Panc1 (cell line): ENCODE data around the gene CPPED1. TPM values are rescaled to one million over a fixed set of nuclear protein-coding genes. Genes with fewer than 3 reads are reported as not detected.

ENCODE experiments used
- ATAC-seq: fragments of 200-7000 bp; cut with Tn5 transposase; 2 replicates; pipeline ENCODE4 v1.9.1; 2020; ENCODE audit warnings: mild to moderate bottlenecking, moderate library complexity
- BruUV-seq: library from RNA; stranded (reverse); fragments of 400-500 nt; replicated peaks from 2 replicates; lab custom pipeline; 2021; lab: Mats Ljungman, UMichigan
- CTCF ChIA-PET: fragments of 300-600 bp; sonication (Branson Sonifier 250); formaldehyde crosslinking; loops from one replicate; lab custom pipeline; 2022; ENCODE audit warnings: antibody characterized with exemption; lab: Charles Lee
- POLR2A ChIA-PET: fragments of 300-600 bp; sonication (Branson Sonifier 250); formaldehyde crosslinking; loops from one replicate; lab custom pipeline; 2022; ENCODE audit warnings: antibody characterized with exemption; lab: Charles Lee
- DNase-seq: peaks from one replicate; pipeline ENCODE4 v3.0.0-alpha.2; 2010; ENCODE audit warnings: low read depth, low spot score
- H3K27ac ChIP-seq: 2 replicates; pipeline ENCODE4 v1.5.1; 2011; ENCODE audit warnings: mild to moderate bottlenecking, low read length, inconsistent platforms
- H3K27me3 ChIP-seq: fragments of 200-500 bp; sonication (Bioruptor generic); 2 replicates; pipeline ENCODE4 v1.6.0; 2014; ENCODE audit warnings: low read length, inconsistent platforms; ENCODE audit not compliant: control insufficient read depth, insufficient read depth
- H3K36me3 ChIP-seq: fragments of 200-500 bp; sonication (Bioruptor generic); 2 replicates; pipeline ENCODE4 v1.5.1; 2014; ENCODE audit warnings: inconsistent platforms, mild to moderate bottlenecking, low read length, moderate library complexity; ENCODE audit not compliant: control insufficient read depth, insufficient read depth
- H3K4me1 ChIP-seq: 2 replicates; pipeline ENCODE4 v1.5.1; 2011; ENCODE audit warnings: inconsistent platforms, mild to moderate bottlenecking, low read length, moderate library complexity; ENCODE audit not compliant: control insufficient read depth, insufficient read depth
- H3K4me3 ChIP-seq, 2 experiments: 2 replicates each; pipeline ENCODE4 v1.5.1; 2011 to 2012; ENCODE audit warnings: low read depth in 2 of 2, low read length in 2 of 2, mild to moderate bottlenecking in 2 of 2, inconsistent platforms in 1 of 2, moderate library complexity in 1 of 2
- H3K9me3 ChIP-seq: fragments of 200-500 bp; sonication (Bioruptor generic); 2 replicates; pipeline ENCODE4 v1.5.1; 2014; ENCODE audit warnings: low read depth, mild to moderate bottlenecking, inconsistent platforms, low read length, moderate library complexity; ENCODE audit not compliant: control insufficient read depth, insufficient read depth
- CTCF ChIP-seq: fragments of 450-650 bp; IDR thresholded peaks from 2 replicates; pipeline ENCODE4 v1.5.1; 2017; ENCODE audit warnings: mild to moderate bottlenecking
- POLR2AphosphoS5 ChIP-seq: IDR thresholded peaks from 2 replicates; pipeline ENCODE4 v1.6.1; 2012; ENCODE audit warnings: mild to moderate bottlenecking, low read depth, low read length, moderate library complexity
- REST ChIP-seq, 2 experiments: IDR thresholded peaks; 2 replicates each; pipeline ENCODE4 v1.6.1; 2011 to 2012; ENCODE audit warnings: low read depth in 2 of 2, control low read depth in 1 of 2, low read length in 1 of 2, mild to moderate bottlenecking in 1 of 2, moderate library complexity in 1 of 2; ENCODE audit not compliant: insufficient read depth in 1 of 2
- SIN3A ChIP-seq: IDR thresholded peaks from 2 replicates; pipeline ENCODE4 v1.6.1; 2012; ENCODE audit warnings: low read depth, mild to moderate bottlenecking, low read length, moderate library complexity, borderline replicate concordance; ENCODE audit not compliant: insufficient read depth
- TCF7L2 ChIP-seq: IDR thresholded peaks from 2 replicates; pipeline ENCODE4 v1.6.1; 2011; ENCODE audit warnings: mild to moderate bottlenecking, low read depth, low read length, inconsistent platforms
- in situ Hi-C: cut with HindIII; loops from 2 replicates; pipeline ENCODE4 v1.10.0; 2016; ENCODE audit warnings: low sequenced_read_pairs, low pct_unique_long_range_greater_than_20kb
- intact Hi-C: fragments of 100-400 bp; cut with micrococcal nuclease; formaldehyde crosslinking; loops from one replicate; pipeline ENCODE4 v1.10.0; 2022; ENCODE audit not compliant: unreplicated experiment
- total RNA-seq: library from RNA; stranded (reverse); gene quantifications from one replicate; pipeline ENCODE4 v1.2.1, GENCODE V29; 2021; ENCODE audit not compliant: unreplicated experiment

The CPPED1 gene
- total RNA-seq, 1 experiment from 2014 or later: 12.5 TPM

- ChIA-PET POLR2A (no interaction called here), CTCF (no interaction called here)
- intact Hi-C loops (no loop called here), in situ Hi-C loops (no loop called here)
- Histone ChIP-seq H3K27ac (no peak overlapping the region), H3K27me3 (no peaks in the 10 kb centered on the region), H3K36me3 (no peaks in the 10 kb centered on the region), H3K9me3 (no peaks in the 10 kb centered on the region), H3K4me3 (no peak overlapping the region), H3K4me1 (no peaks in the 10 kb centered on the region)
- no peak for ATAC-seq
- BruUV-seq: no TSS peak
- TF ChIP-seq REST (IDR thresholded peaks at IDR 0.05; ENCODE audit: insufficient read depth in 1 of 2, low read depth in 2 of 2, low read length in 1 of 2) (no peak), CTCF (no peak), POLR2AphosphoS5 (no peak), SIN3A (no peak), TCF7L2 (no peak)
- DNase-seq: no peak
These were observed 104.5 kb downstream of the CPPED1 start for GRCh38 chr16:12699161-12699560.

GRCh38 chr16:12697437-12697836 is 106.2 kb downstream of the CPPED1 start:
- ChIA-PET CTCF (no interaction called here), POLR2A (no interaction called here)
- H3K27ac ChIP-seq: no peak overlapping the region
- no peaks in the 10 kb centered on the region for H3K9me3 ChIP-seq
- no peak overlapping the region for H3K4me3 ChIP-seq
- no TSS peak for BruUV-seq
- H3K27me3 ChIP-seq: no peaks in the 10 kb centered on the region
- TF ChIP-seq CTCF (no peak), POLR2AphosphoS5 (no peak), REST (IDR thresholded peaks at IDR 0.05; ENCODE audit: insufficient read depth in 1 of 2, low read depth in 2 of 2, low read length in 1 of 2) (no peak), SIN3A (no peak), TCF7L2 (no peak)
- H3K36me3 ChIP-seq: no peaks in the 10 kb centered on the region
- ATAC-seq (no peak), DNase-seq (no peak)
- in situ Hi-C loops: no loop called here
- intact Hi-C loops: no loop called here
- H3K4me1 ChIP-seq: no peaks in the 10 kb centered on the region
